A673 (cell line): ENCODE results near the gene NUP62.

ENCODE experiments used
- CTCF ChIP-seq: fragments of 300-800, 200-600 bp; sonication (generic); conservative IDR thresholded peaks from 2 replicates; pipeline ENCODE4 v1.5.1; 2017; ENCODE audit warnings: low read depth, mild to moderate bottlenecking, antibody characterized with exemption, low read length, moderate library complexity, mixed read lengths
- EZH2 ChIP-seq: fragments of 200-600 bp; sonication (generic); IDR thresholded peaks from 2 replicates; pipeline ENCODE4 v1.6.1; 2017; ENCODE audit warnings: borderline replicate concordance, low read depth, mild to moderate bottlenecking, mixed read lengths, antibody characterized with exemption, low read length; ENCODE audit not compliant: poor library complexity, severe bottlenecking

- TF ChIP-seq CTCF (no peak), EZH2 (no peak)
These were observed 54.7 kb downstream of the NUP62 start for GRCh38 chr19:49874503-49875157.
